GF-D8 (cell line): Measurements from ENCODE around the gene PTPRN2.
"Not testable (repeated sequence)": the region's sequence is repeated elsewhere in the genome, so short reads cannot be mapped to it uniquely, and the experiment has no call there.

ENCODE experiments used
- DNase-seq: peaks from one replicate; lab custom pipeline; 2025; lab: John Stamatoyannopoulos, UW

Gene PTPRN2

DNA sequence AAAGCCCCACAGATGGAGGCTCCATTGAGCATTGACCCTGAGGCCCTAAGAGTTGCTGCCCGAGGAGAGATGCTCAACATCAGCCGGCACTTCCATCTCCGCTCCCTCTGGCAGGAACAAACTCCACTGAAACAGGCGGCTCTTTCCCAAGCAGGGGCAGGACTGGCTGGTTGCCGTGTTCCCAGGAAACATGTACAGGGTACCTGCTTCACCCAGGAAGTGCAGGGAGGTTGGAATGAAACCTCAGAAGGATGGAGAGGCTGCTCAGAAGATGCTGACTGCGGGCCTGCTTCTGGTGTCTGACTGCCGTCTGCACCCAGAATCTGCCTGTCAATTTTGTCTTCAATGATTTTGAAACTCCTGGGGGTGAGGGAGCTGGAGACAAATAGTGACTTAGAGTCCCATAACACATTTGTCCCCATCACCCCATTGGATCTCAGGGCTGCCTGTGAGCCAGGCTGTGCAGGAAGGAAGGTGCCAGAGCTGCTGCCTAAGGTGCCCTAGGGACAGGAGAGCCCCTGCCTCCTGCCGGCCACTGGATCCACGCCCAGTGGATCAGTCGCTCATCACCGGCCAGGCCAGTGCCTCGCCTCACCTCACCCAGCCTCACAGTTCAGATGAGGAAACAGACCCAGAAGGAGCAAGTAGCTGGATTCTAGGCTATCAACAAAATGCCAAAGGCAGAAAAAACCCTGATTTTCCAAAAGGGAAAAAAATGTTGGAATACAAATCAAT lies 237.3 kb downstream of the PTPRN2 start:
- DNase-seq = no peak

- DNase-seq = no peak
Observed at GRCh38 chr7:158348446-158348845, 239.2 kb downstream of the PTPRN2 start.

DNA sequence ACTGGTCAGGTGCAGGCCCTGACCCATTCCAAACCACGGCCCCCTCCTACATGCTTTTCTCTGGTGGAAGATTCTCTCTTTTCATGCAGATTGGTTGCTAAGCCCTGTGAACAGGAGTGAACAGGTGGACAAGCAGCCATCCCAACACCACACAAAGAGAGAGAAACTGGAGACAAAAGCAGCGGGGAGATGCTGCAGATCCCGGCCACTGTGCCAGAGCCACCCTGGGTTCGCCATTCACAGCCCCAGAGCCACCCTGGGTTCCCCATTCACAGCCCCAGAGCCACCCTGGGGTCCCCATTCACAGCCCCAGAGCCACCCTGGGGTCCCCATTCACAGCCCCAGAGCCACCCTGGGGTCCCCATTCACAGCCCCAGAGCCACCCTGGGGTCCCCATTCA lies 239.6 kb downstream of the PTPRN2 start:
- DNase-seq = not testable (repeated sequence)

GRCh38 chr7:158345731-158346130 lies 241.9 kb downstream of the PTPRN2 start:
- no peak for DNase-seq

GRCh38 chr7:158344706-158345300 lies 242.8 kb downstream of the PTPRN2 start:
- DNase-seq = no peak

- DNase-seq = no peak
Observed at GRCh38 chr7:158343936-158344455, 243.6 kb downstream of the PTPRN2 start.

DNA sequence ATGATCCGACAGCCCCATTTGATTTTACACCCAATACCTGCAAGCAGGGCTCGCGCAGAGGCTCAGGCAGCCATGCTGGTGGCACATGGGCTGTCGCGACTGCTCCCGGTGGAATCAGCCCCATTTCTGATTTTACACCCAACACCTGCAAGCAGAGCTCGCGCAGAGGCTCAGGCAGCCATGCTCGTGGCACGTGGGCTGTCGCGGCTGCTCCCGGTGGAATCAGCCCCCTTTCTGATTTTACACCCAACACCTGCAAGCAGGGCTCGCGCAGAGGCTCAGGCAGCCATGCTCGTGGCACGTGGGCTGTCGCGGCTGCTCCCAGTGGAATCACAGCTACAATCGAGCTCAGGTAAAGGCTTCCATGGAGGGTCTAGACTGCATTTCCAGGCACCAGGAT lies 244.1 kb downstream of the PTPRN2 start:
- DNase-seq = no peak

DNA sequence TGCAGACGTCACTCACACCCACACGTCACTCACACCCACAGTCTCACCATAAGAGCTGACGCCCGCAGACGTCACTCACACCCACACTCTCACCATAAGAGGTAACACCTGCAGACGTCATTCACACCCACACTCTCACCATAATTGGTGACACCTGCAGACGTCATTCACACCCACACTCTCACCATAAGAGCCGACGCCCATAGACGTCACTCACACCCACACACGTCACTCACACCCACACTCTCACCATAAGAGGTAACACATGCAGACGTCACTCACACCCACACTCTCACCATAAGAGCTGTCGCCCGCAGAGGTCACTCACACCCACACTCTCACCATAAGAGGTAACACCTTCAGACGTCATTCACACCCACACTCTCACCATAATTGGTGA lies 246.5 kb downstream of the PTPRN2 start:
- not testable (repeated sequence) for DNase-seq

DNA sequence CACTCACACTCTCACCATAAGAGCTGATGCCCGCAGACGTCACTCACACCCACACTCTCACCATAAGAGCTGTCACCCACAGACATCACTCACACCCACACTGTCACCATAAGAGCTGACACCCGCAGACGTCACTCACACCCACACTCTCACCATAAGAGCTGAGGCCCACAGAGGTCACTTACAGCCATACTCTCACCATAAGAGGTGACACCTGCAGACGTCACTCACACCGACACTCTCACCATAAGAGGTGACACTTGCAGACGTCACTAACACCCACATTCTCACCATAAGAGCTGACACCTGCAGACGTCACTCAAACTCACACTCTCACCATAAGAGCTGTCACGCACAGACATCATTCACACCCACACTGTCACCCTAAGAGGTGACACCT lies 250.7 kb downstream of the PTPRN2 start:
- DNase-seq = not testable (repeated sequence)

GRCh38 chr7:158332516-158332915 lies 255.1 kb downstream of the PTPRN2 start:
- DNase-seq = not testable (repeated sequence)

DNA sequence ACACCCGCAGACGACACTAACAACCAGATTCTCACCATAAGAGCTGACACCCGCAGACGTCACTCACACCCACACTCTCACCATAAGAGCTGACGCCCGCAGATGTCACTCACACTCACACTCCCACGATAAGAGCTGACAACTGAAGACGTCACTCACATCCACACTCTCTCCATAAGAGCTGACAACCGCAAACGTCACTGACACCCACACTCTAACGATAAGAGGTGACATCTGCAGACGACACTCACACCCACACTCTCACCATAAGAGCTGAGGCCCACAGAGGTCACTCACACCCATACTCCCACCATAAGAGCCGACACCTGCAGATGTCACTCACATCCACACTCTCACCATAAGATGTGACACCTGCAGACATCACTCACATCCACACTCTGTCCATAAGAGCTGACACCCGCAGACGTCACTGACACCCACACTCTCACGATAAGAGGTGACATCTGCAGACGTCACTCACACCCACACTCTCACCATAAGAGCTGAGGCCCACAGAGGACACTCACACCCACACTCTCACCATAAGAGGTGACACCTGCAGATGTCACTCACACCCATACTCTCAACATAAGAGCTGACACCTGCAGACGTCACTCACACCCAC lies 255.7 kb downstream of the PTPRN2 start:
- DNase-seq = not testable (repeated sequence)

- DNase-seq = no peak
Observed at GRCh38 chr7:158329686-158330085, 257.9 kb downstream of the PTPRN2 start.

DNA sequence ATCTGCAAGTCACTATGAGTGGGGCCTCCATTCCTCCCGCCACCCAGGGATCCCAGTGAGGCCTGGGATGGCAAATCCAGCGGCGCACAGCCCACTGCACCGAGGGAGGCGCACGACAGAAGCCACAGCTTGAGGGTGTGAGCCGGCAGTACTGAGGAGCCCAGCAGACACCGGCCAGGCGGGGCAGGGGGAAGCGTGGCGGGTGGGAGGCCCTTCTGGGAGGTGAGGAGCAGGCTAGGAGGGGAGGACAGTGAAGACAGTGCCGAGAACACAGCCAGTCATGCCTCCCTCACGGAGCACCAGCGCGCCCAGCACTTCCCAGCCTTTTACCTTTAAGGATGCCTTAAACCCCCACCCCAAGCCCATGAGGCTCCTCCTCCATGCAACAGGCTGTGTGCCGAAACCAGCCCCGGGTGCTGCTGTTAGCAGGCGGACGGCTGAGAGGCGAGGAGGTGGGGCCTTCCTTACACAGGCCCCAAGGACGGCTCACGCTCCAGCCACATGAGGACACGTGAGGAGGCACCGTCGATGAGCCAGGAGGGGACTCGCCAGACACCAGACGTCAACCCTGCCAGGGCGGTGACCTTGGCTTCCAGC lies 258.5 kb downstream of the PTPRN2 start:
- no peak for DNase-seq

DNA sequence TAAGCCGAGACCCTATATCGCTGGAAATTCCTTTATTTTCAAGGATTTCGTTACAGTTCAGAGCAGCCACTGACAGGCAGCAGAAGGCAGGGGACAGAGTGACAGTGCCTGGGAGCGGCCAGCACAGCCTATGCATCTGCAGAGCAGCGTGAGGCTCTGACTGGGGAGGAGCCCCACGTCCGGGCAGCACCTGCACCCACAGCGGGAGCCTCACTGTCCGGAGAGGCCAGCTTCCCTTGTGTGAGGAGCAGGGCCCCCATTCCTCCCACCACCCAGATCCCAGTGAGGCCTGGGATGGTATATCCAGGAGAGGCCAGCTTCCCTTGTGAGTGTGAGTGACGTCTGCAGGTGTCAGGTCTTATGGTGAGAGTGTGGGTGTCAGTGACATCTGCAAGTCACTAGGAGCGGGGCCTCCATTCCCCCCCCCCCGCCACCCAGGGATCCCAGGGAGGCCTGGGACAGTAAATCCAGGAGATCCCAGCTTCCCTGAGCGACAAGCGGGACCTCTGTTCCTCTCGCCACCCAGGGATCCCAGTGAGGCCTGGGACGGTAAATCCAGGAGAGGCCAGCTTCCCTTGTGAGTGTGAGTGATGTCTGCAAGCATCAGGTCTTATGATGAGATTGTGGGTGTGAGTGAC lies 259.1 kb downstream of the PTPRN2 start:
- no peak for DNase-seq

DNA sequence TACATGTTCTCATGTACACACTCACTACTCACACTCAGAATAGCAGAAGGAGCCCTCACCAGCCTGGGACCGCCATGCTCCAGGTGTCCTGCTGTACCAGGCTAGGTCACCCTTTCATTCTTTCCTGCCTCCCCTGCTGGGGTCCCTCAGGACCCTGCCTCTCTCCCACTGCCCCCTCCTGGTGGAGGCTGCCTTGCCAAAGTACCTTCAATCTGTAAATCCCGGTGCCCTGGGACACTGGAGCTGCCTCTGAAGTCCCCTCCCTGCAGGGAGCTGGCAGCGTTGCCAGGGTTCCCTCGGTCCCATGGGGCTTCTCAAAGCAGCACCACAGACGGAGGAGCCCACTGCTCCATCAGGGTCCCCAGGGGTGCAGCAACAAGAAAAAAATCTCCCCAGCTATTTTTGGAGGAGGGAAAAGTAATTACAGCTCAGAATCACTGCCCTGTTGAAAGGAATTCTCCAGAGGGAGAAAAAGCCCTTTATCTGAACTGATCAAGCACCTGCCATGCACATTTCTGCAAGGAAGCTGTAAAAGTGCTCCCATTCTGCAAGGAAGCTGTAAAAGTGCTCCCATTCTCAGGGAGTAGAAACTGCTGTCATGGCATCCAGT lies 259.9 kb downstream of the PTPRN2 start:
- no peak for DNase-seq

- no peak for DNase-seq
Observed at GRCh38 chr7:158327012-158327411, 260.6 kb downstream of the PTPRN2 start.

DNA sequence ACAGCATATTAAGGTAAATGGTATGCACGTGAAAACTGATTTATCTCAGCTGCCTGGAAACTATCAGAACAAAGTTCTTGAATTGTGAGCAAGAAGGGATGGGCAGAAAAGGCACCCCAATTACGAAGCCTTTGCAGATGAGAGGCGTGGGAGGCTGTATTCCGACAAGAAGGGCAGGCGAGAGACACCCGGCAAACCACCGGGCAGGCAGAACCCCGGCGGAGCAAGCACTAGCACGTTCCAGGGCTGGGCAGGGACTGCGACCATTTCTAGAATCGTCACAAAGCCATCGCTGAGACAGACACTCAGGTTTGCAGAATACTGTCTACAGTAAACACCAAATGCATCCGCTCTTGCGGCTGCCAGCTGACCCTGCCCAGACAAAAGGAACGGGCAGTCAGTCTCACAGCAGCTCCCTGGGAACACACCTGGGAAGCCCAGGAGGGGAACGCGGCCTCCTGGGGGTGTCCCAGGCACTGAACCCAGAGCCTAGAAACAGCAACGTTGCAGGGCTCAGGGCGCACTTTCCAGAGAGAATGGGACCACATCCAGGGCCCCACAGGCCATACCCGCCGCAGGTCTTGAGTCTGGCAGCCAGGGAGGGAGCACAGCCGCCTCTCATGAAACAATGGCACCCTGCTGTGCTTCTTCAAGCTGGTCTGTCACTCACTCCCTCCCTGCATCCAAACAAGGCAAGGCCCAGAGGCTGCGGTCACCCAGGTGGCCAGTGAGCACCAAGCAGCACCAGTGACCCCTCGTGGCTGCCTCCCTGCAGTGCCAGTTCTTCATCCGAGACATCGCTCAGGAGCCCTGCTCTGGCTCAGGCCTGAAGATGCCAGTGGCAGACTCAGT lies 261.9 kb downstream of the PTPRN2 start:
- no peak for DNase-seq

GRCh38 chr7:158324397-158325360 lies 262.9 kb downstream of the PTPRN2 start:
- DNase-seq = no peak

GRCh38 chr7:158323741-158324396 lies 263.8 kb downstream of the PTPRN2 start:
- no peak for DNase-seq
